PC-3 (cell line): Measurements from ENCODE around the gene THOC2. TPM values are rescaled to one million over a fixed set of nuclear protein-coding genes. Genes with fewer than 3 reads are reported as not detected.

Source experiments
- ATAC-seq: fragments of 200-7000 bp; cut with Tn5 transposase; 2 replicates; pipeline ENCODE4 v1.9.1; 2020; ENCODE audit warnings: mild to moderate bottlenecking, moderate library complexity
- BruUV-seq: library from RNA; stranded (reverse); fragments of 400-500 nt; replicated peaks from 2 replicates; lab custom pipeline; 2021; lab: Mats Ljungman, UMichigan
- CTCF ChIA-PET: fragments of 300-600 bp; sonication (Branson Sonifier 250); formaldehyde crosslinking; loops from one replicate; lab custom pipeline; 2022; ENCODE audit warnings: antibody characterized with exemption; lab: Charles Lee
- POLR2A ChIA-PET: fragments of 300-600 bp; sonication (Branson Sonifier 250); formaldehyde crosslinking; loops from one replicate; lab custom pipeline; 2022; ENCODE audit warnings: antibody characterized with exemption; ENCODE audit not compliant: unreplicated experiment; lab: Charles Lee
- DNase-seq: peaks from one replicate; pipeline ENCODE4 v3.0.0-alpha.2; 2015
- H2AFZ ChIP-seq: fragments of 300-600 bp; sonication (generic); 2 replicates; pipeline ENCODE4 v1.6.0; 2016; ENCODE audit warnings: antibody characterized with exemption, low read length
- H3F3A ChIP-seq: fragments of 300-600 bp; sonication (generic); one replicate; pipeline ENCODE4 v1.6.0; 2017; ENCODE audit warnings: antibody characterized with exemption, low read length, control low read depth, mild to moderate bottlenecking; ENCODE audit not compliant: unreplicated experiment
- H3K27ac ChIP-seq: fragments of 300-600 bp; sonication (generic); 2 replicates; pipeline ENCODE4 v1.5.1; 2016; ENCODE audit warnings: mild to moderate bottlenecking, low read length
- H3K27me3 ChIP-seq: fragments of 300-600 bp; sonication (generic); 2 replicates; pipeline ENCODE4 v1.6.1; 2016; ENCODE audit warnings: low read length, mixed read lengths
- H3K36me3 ChIP-seq: fragments of 300-600 bp; sonication (generic); 2 replicates; pipeline ENCODE4 v1.6.1; 2016; ENCODE audit warnings: low read depth, mixed run types, low read length, mixed read lengths
- H3K4me1 ChIP-seq: fragments of 300-600 bp; sonication (generic); 2 replicates; pipeline ENCODE4 v1.5.1; 2016; ENCODE audit warnings: low read length; ENCODE audit not compliant: insufficient read depth
- H3K4me2 ChIP-seq: fragments of 300-600 bp; sonication (generic); 2 replicates; pipeline ENCODE4 v1.6.0; 2016; ENCODE audit warnings: low read length
- H3K4me3 ChIP-seq: fragments of 300-600 bp; sonication (generic); 2 replicates; pipeline ENCODE4 v1.5.1; 2016; ENCODE audit warnings: mild to moderate bottlenecking, low read length, mixed read lengths
- H3K79me2 ChIP-seq: fragments of 300-600 bp; sonication (generic); 2 replicates; pipeline ENCODE4 v1.6.1; 2017; ENCODE audit warnings: low read length, mixed read lengths
- H3K9ac ChIP-seq: fragments of 300-600 bp; sonication (generic); 2 replicates; pipeline ENCODE4 v1.6.0; 2016; ENCODE audit warnings: mild to moderate bottlenecking, low read length
- H3K9me2 ChIP-seq: fragments of 300-600 bp; sonication (generic); replicated peaks from 2 replicates; pipeline ENCODE4 v1.6.1; 2016; ENCODE audit warnings: mixed run types, low read length, mixed read lengths
- H3K9me3 ChIP-seq: fragments of 300-600 bp; sonication (generic); 2 replicates; pipeline ENCODE4 v1.6.1; 2016; ENCODE audit warnings: low read length, mixed read lengths
- H4K20me1 ChIP-seq: fragments of 300-600 bp; sonication (generic); 2 replicates; pipeline ENCODE4 v1.6.1; 2016; ENCODE audit warnings: low read length, mixed read lengths
- EZH2 ChIP-seq: fragments of 300-600 bp; sonication (generic); IDR thresholded peaks from one replicate; pipeline ENCODE4 v1.6.1; 2017; ENCODE audit warnings: antibody characterized with exemption, mild to moderate bottlenecking, low read length; ENCODE audit not compliant: unreplicated experiment
- EZH2phosphoT487 ChIP-seq: fragments of 300-600 bp; sonication (generic); IDR thresholded peaks from 2 replicates; pipeline ENCODE4 v1.6.1; 2018; ENCODE audit warnings: mild to moderate bottlenecking, antibody characterized with exemption, low read length, borderline replicate concordance
- intact Hi-C: fragments of 100-400 bp; cut with micrococcal nuclease; formaldehyde crosslinking; loops from 2 replicates; pipeline ENCODE4 v1.9.0; 2023
- total RNA-seq: library from RNA; depleted of rRNA; stranded (reverse); fragments of >200 nt; gene quantifications from 2 replicates; pipeline ENCODE4 v1.2.3, GENCODE V29; 2014
- TF ChIP-seq, protein P1 (sequence below): fragments of 300-600 bp; sonication (generic); conservative IDR thresholded peaks from 2 replicates; pipeline ENCODE4 v1.5.1; 2017; ENCODE audit warnings: antibody characterized with exemption, low read depth, mild to moderate bottlenecking, low read length

Gene THOC2
- total RNA-seq, 1 experiment from 2014 or later = 69.1 TPM

DNA sequence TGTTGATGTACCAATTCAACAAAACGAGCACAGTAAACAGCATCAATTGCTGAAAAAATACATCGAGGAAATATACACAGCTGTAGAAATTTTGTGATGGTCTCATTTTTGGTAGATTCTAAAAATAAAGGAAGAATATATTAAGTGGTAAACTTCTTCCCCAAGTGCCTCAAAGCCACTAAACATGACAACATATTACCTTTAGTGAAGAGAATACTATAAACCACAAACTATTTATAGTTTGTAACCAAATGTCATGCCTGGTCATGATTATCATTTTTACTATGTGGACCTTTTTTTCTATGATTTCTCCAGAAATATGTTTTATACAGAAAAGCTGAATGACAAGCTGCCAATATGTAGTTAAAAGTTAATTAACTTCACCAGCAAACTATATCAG, 106.9 kb downstream of the THOC2 start:
- POLR2A ChIA-PET = no interaction called here
- H3K4me2 ChIP-seq = no peak overlapping the region
- H4K20me1 ChIP-seq = no peaks in the 10 kb centered on the region
- intact Hi-C loops = no loop called here
- no peak for DNase-seq
- H3K27ac ChIP-seq = no peak overlapping the region
- peaks cover 10% of the 10 kb centered on the region; the same call in 1 of the 2 replicates for H3K4me1 ChIP-seq
- no peaks in the 10 kb centered on the region for H3K9me3 ChIP-seq
- no peaks in the 10 kb centered on the region for H3K9me2 ChIP-seq
- TF ChIP-seq, protein P1, sequence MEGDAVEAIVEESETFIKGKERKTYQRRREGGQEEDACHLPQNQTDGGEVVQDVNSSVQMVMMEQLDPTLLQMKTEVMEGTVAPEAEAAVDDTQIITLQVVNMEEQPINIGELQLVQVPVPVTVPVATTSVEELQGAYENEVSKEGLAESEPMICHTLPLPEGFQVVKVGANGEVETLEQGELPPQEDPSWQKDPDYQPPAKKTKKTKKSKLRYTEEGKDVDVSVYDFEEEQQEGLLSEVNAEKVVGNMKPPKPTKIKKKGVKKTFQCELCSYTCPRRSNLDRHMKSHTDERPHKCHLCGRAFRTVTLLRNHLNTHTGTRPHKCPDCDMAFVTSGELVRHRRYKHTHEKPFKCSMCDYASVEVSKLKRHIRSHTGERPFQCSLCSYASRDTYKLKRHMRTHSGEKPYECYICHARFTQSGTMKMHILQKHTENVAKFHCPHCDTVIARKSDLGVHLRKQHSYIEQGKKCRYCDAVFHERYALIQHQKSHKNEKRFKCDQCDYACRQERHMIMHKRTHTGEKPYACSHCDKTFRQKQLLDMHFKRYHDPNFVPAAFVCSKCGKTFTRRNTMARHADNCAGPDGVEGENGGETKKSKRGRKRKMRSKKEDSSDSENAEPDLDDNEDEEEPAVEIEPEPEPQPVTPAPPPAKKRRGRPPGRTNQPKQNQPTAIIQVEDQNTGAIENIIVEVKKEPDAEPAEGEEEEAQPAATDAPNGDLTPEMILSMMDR = no peak
- TF ChIP-seq EZH2 (no peak), EZH2phosphoT487 (no peak)
- ATAC-seq = no peak
- H3K9ac ChIP-seq = no peak overlapping the region
- BruUV-seq = no TSS peak
- no peak overlapping the region for H3K4me3 ChIP-seq
- no peaks in the 10 kb centered on the region for H3K79me2 ChIP-seq
- H3K36me3 ChIP-seq = peaks cover 35% of the 10 kb centered on the region; the same call in 1 of the 2 replicates
- H3K27me3 ChIP-seq = no peaks in the 10 kb centered on the region
- CTCF ChIA-PET = no interaction called here
- no peaks in the 10 kb centered on the region for H3F3A ChIP-seq
- no peak overlapping the region for H2AFZ ChIP-seq

- no peak overlapping the region for H2AFZ ChIP-seq
- intact Hi-C loops = no loop called here
- DNase-seq = no peak
- no TSS peak for BruUV-seq
- no peaks in the 10 kb centered on the region for H3K9me3 ChIP-seq
- peaks cover 39% of the 10 kb centered on the region for H3K36me3 ChIP-seq
- no peak overlapping the region for H3K4me2 ChIP-seq
- H3K4me1 ChIP-seq = peaks cover 10% of the 10 kb centered on the region; the same call in 1 of the 2 replicates
- no peak overlapping the region for H3K9ac ChIP-seq
- ChIA-PET POLR2A (no interaction called here), CTCF (no interaction called here)
- H3K79me2 ChIP-seq = no peaks in the 10 kb centered on the region
- no peaks in the 10 kb centered on the region for H3K9me2 ChIP-seq
- H3K27ac ChIP-seq = no peak overlapping the region
- H4K20me1 ChIP-seq = no peaks in the 10 kb centered on the region
- no peaks in the 10 kb centered on the region for H3K27me3 ChIP-seq
- no peak overlapping the region for H3K4me3 ChIP-seq
- no peaks in the 10 kb centered on the region for H3F3A ChIP-seq
- ATAC-seq = no peak
- TF ChIP-seq EZH2phosphoT487 (no peak), EZH2 (no peak)
- TF ChIP-seq, protein P1 = no peak
These were observed 107.4 kb downstream of the THOC2 start for GRCh38 chrX:123625477-123625876.

- ChIA-PET POLR2A (interaction anchor here (0.6 kb wide), 1 partner anchor 380 kb away, joined by 4 read pairs; no protein-coding TSS in a partner anchor), CTCF (interaction anchor here (0.6 kb wide), 1 partner anchor 31 kb away, joined by 3 read pairs; no protein-coding TSS in a partner anchor)
- Histone ChIP-seq H3K27ac (no peak overlapping the region), H4K20me1 (no peaks in the 10 kb centered on the region), H3K4me3 (no peak overlapping the region), H3F3A (no peaks in the 10 kb centered on the region), H3K9me3 (no peaks in the 10 kb centered on the region), H3K4me1 (no peaks in the 10 kb centered on the region), H3K4me2 (no peak overlapping the region), H3K9ac (no peak overlapping the region), H3K36me3 (peaks cover 45% of the 10 kb centered on the region), H3K27me3 (no peaks in the 10 kb centered on the region), H3K79me2 (no peaks in the 10 kb centered on the region), H3K9me2 (no peaks in the 10 kb centered on the region), H2AFZ (no peak overlapping the region)
- DNase-seq = no peak
- BruUV-seq = no TSS peak
- ATAC-seq = no peak
- intact Hi-C loops = no loop called here
- TF ChIP-seq EZH2phosphoT487 (no peak), EZH2 (no peak)
- TF ChIP-seq, protein P1 = no peak
These were observed 115.8 kb downstream of the THOC2 start for GRCh38 chrX:123617007-123617406.
